Glutamatergic neuron (in vitro differentiated cells): ENCODE measurements around the gene PRMT7. TPM values are rescaled to one million over a fixed set of nuclear protein-coding genes. Genes with fewer than 3 reads are reported as not detected.

Experiments
- DNase-seq: peaks from one replicate; pipeline ENCODE4 v3.0.0; 2022
- H3K27ac Mint-ChIP-seq: one replicate; pipeline ENCODE4 v1.8.0; 2020; ENCODE audit warnings: mild to moderate bottlenecking, mixed read lengths, inconsistent platforms; ENCODE audit not compliant: unreplicated experiment
- H3K27me3 Mint-ChIP-seq: one replicate; pipeline ENCODE4 v1.8.0; 2020; ENCODE audit warnings: mild to moderate bottlenecking, moderate library complexity, mixed read lengths, inconsistent platforms; ENCODE audit not compliant: unreplicated experiment
- H3K36me3 Mint-ChIP-seq: one replicate; pipeline ENCODE4 v1.8.0; 2020; ENCODE audit warnings: mild to moderate bottlenecking, mixed read lengths, inconsistent platforms; ENCODE audit not compliant: unreplicated experiment
- H3K4me1 Mint-ChIP-seq: one replicate; pipeline ENCODE4 v1.8.0; 2020; ENCODE audit warnings: mild to moderate bottlenecking, low read depth, mixed read lengths, inconsistent platforms; ENCODE audit not compliant: unreplicated experiment
- H3K4me3 Mint-ChIP-seq: one replicate; pipeline ENCODE4 v1.8.0; 2020; ENCODE audit warnings: mild to moderate bottlenecking, mixed read lengths, inconsistent platforms; ENCODE audit not compliant: unreplicated experiment
- H3K9me3 Mint-ChIP-seq: one replicate; pipeline ENCODE4 v1.8.0; 2020; ENCODE audit warnings: mild to moderate bottlenecking, moderate library complexity, mixed read lengths, inconsistent platforms; ENCODE audit not compliant: unreplicated experiment
- total RNA-seq: library from RNA; stranded (reverse); fragmentation: NEBNext Ultra II Directional; extraction: Animal tissue kit (Norgen Biotek cat#: 25700); gene quantifications from one replicate; pipeline ENCODE4 v1.2.1, GENCODE V29; 2021; ENCODE audit not compliant: unreplicated experiment
- TF ChIP-seq, protein P1 (sequence below): fragments of 200-600 bp; sonication (generic); IDR thresholded peaks from one replicate; pipeline ENCODE4 v1.5.0; 2021; ENCODE audit not compliant: partially characterized antibody, unreplicated experiment

The PRMT7 gene
- total RNA-seq, 1 donor from 2014 or later: 62.7 TPM

GRCh38 chr16:68388124-68388523 lies 77.3 kb downstream of the PRMT7 start:
- peaks cover 4% of the 10 kb centered on the region for H3K27me3 Mint-ChIP-seq
- no peak for DNase-seq
- H3K27ac Mint-ChIP-seq: no peak overlapping the region
- no peak overlapping the region for H3K4me3 Mint-ChIP-seq
- peaks cover 16% of the 10 kb centered on the region for H3K4me1 Mint-ChIP-seq
- no peaks in the 10 kb centered on the region for H3K36me3 Mint-ChIP-seq
- TF ChIP-seq, protein P1, sequence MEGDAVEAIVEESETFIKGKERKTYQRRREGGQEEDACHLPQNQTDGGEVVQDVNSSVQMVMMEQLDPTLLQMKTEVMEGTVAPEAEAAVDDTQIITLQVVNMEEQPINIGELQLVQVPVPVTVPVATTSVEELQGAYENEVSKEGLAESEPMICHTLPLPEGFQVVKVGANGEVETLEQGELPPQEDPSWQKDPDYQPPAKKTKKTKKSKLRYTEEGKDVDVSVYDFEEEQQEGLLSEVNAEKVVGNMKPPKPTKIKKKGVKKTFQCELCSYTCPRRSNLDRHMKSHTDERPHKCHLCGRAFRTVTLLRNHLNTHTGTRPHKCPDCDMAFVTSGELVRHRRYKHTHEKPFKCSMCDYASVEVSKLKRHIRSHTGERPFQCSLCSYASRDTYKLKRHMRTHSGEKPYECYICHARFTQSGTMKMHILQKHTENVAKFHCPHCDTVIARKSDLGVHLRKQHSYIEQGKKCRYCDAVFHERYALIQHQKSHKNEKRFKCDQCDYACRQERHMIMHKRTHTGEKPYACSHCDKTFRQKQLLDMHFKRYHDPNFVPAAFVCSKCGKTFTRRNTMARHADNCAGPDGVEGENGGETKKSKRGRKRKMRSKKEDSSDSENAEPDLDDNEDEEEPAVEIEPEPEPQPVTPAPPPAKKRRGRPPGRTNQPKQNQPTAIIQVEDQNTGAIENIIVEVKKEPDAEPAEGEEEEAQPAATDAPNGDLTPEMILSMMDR: no peak
- peaks cover 8% of the 10 kb centered on the region for H3K9me3 Mint-ChIP-seq

DNA sequence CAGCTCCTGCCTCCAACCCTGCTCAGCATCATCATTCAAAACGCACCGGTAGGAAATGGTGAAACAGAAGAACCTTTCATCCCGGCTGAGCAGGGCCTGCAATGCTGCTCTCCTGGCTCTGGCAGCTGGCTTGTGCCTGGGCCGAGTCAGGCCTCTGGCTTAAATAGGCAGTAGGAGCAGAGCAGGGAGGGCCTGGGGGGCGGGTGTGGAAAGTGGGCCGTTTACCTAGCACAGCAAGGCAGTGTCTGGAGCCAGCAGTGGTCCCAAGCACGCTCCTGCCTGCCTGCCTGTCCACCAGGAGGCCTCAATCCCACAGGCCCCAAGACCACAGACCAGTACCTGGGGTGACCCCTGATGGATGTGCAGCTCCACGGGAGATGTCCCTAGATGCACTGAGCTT lies 78.2 kb downstream of the PRMT7 start:
- peaks cover 1% of the 10 kb centered on the region for H3K27me3 Mint-ChIP-seq
- TF ChIP-seq, protein P1: no peak
- H3K4me1 Mint-ChIP-seq: peaks cover 9% of the 10 kb centered on the region
- no peaks in the 10 kb centered on the region for H3K36me3 Mint-ChIP-seq
- peaks cover 6% of the 10 kb centered on the region for H3K9me3 Mint-ChIP-seq
- no peak overlapping the region for H3K4me3 Mint-ChIP-seq
- no peak overlapping the region for H3K27ac Mint-ChIP-seq
- DNase-seq: no peak

GRCh38 chr16:68389750-68390371 lies 79.0 kb downstream of the PRMT7 start:
- Mint-ChIP-seq H3K36me3 (no peaks in the 10 kb centered on the region), H3K4me3 (no peak overlapping the region), H3K4me1 (peaks cover 4% of the 10 kb centered on the region), H3K27me3 (peaks cover 1% of the 10 kb centered on the region), H3K9me3 (peaks cover 6% of the 10 kb centered on the region), H3K27ac (no peak overlapping the region)
- TF ChIP-seq, protein P1: no peak
- DNase-seq: no peak

DNA sequence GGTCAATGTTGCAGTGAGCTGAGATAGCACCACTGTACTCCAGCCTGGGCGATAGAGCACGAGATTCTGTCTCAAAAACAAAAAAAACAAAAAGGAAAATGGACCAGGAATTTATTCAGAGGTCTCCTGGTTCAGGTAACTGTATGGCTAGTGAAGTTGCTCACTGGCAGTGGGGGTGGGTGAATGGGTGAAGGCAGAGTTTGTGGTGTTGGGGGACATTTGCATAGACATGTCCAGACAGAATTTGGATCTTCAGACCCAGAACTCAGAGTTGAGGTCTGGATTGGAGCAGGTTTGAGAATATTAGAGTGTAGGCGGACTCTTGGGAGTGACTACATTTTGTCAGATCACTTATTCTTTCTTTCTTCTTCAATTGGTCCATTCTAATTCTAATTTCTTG lies 82.5 kb downstream of the PRMT7 start:
- H3K9me3 Mint-ChIP-seq: peaks cover 7% of the 10 kb centered on the region
- no peak overlapping the region for H3K4me3 Mint-ChIP-seq
- no peak overlapping the region for H3K27ac Mint-ChIP-seq
- H3K27me3 Mint-ChIP-seq: peaks cover 8% of the 10 kb centered on the region
- TF ChIP-seq, protein P1: no peak
- H3K36me3 Mint-ChIP-seq: no peaks in the 10 kb centered on the region
- no peak for DNase-seq
- peaks cover 9% of the 10 kb centered on the region for H3K4me1 Mint-ChIP-seq

DNA sequence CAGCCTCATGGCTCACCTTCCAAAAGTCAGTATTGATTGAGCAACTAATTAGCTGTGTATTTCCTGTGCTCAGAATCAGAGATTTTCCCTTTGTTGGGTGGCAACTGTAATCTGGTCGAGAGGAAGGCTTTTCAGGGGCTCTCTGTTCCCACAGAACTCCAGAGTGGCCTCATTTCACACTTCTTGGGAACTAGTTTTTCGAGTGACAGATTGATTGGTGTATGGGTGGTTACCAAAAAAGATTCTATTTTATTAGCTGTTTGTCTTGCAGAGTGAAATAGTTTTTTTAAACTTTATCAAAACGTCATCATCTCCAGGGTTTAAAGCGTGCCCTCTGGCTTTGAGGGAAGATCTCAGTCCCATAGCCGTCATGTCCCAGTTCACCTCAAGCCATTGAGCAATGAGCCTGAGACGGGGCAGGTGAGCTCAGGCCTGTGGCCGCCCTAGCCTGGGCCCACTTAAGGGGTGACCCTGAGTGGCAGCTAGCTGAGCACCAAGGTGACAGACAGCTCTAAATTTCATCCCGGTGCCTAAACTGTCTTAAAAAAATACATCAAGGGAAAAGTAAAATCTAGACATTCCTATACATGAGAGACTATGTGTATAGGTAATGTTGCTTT lies 84.5 kb downstream of the PRMT7 start:
- H3K4me1 Mint-ChIP-seq: peaks cover 9% of the 10 kb centered on the region

More for the DNA sequence above, 84.5 kb downstream of the PRMT7 start:
- Mint-ChIP-seq H3K27me3 (peaks cover 10% of the 10 kb centered on the region), H3K36me3 (no peaks in the 10 kb centered on the region), H3K27ac (no peak overlapping the region), H3K9me3 (peaks cover 2% of the 10 kb centered on the region), H3K4me3 (no peak overlapping the region)
- no peak for DNase-seq
- TF ChIP-seq, protein P1: no peak
